Tibial nerve (tissue), 4 donors: ENCODE results near the gene SRGAP2C.
"Not testable (repeated sequence)": the region's sequence is repeated elsewhere in the genome, so short reads cannot be mapped to it uniquely, and the experiment has no call there.

Experiments
- EP300 ChIP-seq, 2 donors: sonication (generic); formaldehyde crosslinking; IDR thresholded peaks; one replicate each; pipeline ENCODE4 v1.6.1; 2017; ENCODE audit warnings: antibody characterized with exemption in 2 of 2, mild to moderate bottlenecking in 1 of 2
- POLR2A ChIP-seq, 2 donors: fragments of 450-650 bp; IDR thresholded peaks; one replicate each; pipeline ENCODE4 v1.6.1; 2017; ENCODE audit warnings: antibody characterized with exemption in 2 of 2, mild to moderate bottlenecking in 2 of 2, moderate library complexity in 2 of 2
- TF ChIP-seq, protein P1 (sequence below), 5 experiments: fragments of 200-600 bp in 3 of 5; fragments of 450-650 bp in 2 of 5; sonication (generic) in 3 of 5; IDR thresholded peaks; one replicate each; pipeline ENCODE4 v1.5.1; 2016 to 2019; ENCODE audit warnings: antibody characterized with exemption in 5 of 5, mild to moderate bottlenecking in 3 of 5, moderate library complexity in 2 of 5

- TF ChIP-seq POLR2A, EP300 (IDR thresholded peaks at IDR 0.05): not testable (repeated sequence)
- TF ChIP-seq, protein P1, sequence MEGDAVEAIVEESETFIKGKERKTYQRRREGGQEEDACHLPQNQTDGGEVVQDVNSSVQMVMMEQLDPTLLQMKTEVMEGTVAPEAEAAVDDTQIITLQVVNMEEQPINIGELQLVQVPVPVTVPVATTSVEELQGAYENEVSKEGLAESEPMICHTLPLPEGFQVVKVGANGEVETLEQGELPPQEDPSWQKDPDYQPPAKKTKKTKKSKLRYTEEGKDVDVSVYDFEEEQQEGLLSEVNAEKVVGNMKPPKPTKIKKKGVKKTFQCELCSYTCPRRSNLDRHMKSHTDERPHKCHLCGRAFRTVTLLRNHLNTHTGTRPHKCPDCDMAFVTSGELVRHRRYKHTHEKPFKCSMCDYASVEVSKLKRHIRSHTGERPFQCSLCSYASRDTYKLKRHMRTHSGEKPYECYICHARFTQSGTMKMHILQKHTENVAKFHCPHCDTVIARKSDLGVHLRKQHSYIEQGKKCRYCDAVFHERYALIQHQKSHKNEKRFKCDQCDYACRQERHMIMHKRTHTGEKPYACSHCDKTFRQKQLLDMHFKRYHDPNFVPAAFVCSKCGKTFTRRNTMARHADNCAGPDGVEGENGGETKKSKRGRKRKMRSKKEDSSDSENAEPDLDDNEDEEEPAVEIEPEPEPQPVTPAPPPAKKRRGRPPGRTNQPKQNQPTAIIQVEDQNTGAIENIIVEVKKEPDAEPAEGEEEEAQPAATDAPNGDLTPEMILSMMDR (IDR thresholded peaks at IDR 0.05), result not testable (repeated sequence)
These were observed 96.7 kb downstream of the SRGAP2C start for GRCh38 chr1:121281480-121281879.
